Raji (cell line): ENCODE measurements around the gene ZNF333.
A peak's percentile ranks its signal among the peaks of the same experiment; 100 is the strongest.

ENCODE experiments used
- POLR2A ChIP-seq: IDR thresholded peaks from 2 replicates; pipeline ENCODE4 v1.6.1; 2011; ENCODE audit warnings: low read depth, low read length, control low read depth; ENCODE audit not compliant: insufficient read depth

The ZNF333 gene

DNA sequence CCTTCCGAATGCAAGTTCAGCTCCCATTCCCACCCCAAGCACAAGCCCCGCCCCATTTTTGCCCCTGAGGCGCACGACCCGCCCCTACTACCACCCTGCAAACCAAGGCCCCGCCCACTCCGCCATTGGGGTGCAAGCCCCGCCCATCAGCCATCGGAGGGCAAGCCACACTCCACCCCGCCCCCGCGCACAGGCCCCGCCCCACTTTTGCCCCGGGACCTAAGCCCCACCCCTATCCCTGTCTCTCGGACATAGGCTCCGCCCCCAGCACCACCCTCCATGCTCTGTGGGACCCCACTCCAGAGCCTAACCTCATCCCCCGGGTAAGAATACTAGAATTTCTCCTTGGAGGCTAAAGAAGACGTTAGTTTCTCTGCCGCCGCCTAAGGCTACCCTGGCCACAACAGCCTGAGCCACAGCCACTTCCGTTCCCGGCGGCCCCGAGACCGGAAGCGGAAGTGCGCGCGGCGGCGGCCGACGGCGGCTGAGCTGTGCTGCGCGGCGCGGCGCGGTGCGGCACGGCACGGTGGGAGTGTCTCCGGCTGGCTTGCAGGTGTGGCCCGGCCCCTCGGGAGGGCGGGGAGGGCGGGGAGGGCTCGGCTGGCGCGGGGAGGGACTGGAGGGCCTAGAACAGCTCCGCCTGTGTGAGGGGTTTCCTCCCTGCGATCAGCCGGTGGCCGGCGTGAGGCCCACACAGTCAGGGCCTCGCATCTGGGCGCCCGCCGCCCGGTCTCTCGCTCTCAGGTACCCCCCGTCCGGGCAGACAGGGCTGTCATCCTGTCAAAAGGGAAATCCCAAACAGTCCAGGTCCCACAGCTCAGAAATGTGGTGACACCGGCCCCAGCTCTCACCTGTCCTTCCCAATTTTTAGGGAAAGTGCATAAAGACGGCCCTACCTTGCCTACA, at the start of gene ZNF333:
Gene ZNF333, plus strand, starts transcription at position 451 of the 906 bp plus-strand sequence. CDS start 3,444 bp downstream, outside the sequence.
- peak; percentile 80 for TF ChIP-seq POLR2A

- TF ChIP-seq POLR2A: no peak
Observed at GRCh38 chr19:14648506-14648905, 41.3 kb upstream of the ZNF333 start.

- TF ChIP-seq POLR2A: no peak
Observed at GRCh38 chr19:14649020-14649419, 40.8 kb upstream of the ZNF333 start.

DNA sequence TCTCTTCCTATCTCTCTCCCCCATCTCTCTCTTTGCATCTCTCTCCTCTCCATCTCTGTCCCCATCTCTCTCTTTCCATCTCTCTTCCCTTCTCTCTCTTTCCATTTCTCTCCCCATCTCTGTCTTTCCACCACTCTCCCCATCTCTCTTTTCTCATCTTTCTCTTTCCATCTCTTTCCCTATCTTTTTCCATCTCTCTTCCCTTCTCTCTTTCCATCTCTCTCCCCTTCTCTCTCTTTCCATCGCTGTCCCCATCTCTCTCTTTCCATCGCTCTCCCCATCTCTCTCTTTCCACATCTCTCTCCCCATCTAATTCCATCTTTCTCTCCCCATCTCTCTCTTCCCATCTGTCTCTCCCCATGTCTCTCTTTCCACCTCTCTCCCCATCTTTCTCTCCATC, 39.7 kb upstream of the ZNF333 start:
- no peak for TF ChIP-seq POLR2A

DNA sequence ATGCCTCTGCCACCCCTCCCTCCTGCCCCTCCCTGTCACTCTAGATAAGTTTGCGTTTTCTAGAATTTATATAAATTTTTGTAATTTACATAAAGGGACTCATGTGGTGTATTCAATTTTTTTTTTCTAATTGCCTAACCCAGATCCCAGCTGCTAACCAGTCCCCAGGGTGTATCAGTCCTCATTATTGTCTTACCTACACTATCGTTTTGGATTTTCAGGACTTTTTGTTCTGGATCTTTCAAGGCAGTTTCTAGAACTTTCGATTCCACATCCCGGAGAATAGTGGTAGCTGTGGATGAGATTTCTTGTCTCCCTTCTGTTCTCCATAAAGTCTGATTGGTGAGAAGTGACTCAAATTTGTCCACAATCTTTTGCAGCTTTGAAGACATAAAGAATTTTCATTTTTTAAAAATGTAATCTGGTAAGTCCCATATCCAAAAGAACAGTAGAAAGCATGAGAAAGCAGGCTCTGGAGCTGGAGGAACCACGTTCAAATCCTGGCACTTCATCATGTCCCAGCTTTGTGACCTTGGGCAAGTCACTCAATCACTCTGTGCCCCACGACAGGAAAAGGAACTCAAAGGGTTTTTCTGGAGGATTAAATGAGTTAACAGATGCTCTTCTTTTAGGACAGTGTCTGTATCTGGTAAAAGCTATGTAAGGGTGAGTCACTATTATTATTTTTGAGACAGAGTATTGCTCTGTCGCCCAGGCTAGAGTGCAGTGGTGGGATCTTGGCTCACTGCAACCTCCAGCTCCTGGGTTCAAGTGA, 34.9 kb upstream of the ZNF333 start:
- TF ChIP-seq POLR2A: no peak

DNA sequence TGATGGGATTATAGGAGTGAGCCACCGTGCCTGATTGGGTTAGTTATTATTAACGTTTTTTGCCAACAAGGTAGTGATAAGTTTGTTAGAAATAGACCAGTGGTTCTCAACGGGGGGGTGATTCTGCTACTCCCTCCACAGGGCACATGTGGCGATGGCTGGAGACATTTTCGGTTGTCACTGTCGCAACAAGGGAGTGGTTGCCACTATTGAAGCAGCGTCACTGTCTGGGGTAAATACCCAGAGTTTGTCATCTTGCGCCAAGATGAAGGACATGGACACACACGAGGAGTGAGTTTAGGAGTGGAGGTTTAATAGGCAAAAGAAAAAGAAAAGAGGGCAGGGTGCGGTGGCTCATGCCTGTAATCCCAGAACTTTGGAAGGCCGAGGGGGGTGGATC, 34.1 kb upstream of the ZNF333 start:
- TF ChIP-seq POLR2A: no peak

DNA sequence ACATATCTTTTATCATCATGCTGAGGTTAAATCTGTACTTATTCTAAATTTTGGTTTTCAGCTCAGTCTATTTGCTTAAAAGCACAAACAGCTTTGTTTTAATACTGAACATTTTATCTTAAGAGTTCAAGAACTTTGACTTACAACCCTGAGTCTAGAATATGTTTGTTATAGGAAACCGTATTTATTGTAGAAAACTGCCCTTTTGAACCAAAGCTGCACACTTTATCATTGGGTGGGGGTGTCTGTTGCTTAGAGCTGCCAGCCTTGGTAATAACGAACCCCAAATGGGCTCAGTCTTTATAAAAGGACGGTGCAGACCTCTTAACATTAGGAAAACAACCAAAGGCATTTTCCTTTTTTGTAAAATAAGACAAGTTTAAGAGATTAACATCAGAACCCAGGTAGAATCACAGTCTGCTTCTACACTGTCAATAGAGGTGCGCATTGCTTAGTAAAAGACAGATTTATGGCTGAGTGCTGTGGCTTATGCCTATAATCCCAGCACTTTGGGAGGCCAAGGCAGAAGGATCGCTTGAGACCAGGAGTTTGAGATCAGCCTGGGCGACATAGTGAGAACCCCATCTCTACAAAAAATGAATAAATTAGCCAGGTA, 29.9 kb upstream of the ZNF333 start:
- no peak for TF ChIP-seq POLR2A

- no peak for TF ChIP-seq POLR2A
Observed at GRCh38 chr19:14661372-14661924, 28.4 kb upstream of the ZNF333 start.

DNA sequence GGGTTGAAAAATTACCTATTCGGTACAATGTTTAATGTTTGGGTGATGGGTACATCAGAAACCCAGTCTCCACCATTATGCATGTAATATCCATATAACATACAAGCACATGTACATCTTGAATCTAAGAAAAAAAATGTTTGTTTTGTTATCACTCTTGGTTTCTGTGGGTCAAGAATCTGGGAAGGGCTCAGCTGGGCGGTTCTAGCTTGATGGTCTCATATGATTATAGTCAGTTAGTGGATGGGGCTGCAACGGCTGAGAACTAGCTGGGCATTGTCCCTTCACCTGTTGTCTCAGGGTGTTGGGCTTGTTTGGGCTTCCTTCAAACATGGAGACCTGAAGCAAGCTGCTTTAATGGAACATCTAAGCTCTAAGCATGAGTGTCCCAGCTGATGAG, 19.9 kb upstream of the ZNF333 start:
- TF ChIP-seq POLR2A: no peak

GRCh38 chr19:14670408-14670807, 19.4 kb upstream of the ZNF333 start:
- no peak for TF ChIP-seq POLR2A

DNA sequence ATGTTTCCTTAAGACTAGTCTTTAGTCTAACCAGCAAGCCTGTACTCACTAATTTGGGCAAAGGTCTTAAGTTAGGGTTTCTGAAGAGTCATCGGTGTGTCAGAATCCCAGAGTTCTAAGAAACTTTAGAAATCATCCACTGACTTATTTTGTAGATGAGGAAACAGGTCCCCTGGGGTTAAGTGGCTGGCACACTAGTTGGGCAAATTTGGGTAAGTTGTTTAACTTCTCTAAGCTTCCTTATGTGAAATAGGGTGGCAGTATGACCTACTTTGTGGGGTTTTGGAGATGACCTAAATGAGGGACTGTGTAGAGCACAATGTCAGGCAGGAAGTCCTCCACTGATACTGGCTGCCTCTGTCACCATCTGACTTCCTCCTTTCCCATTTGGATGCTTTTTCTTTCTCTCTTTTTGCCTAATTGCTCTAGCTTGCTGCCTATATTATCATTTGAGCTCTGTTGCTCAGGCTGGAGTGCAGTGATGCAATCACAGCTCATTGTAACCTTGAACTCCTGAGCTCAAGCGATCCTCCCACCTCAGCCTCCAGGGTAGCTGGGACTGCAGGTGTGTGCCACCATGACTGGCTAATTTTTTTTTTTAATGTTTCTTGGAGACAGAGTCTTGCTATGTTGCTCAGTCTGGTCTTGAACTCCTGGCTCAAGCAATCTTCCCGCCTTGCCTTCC, 17.5 kb upstream of the ZNF333 start:
- no peak for TF ChIP-seq POLR2A

DNA sequence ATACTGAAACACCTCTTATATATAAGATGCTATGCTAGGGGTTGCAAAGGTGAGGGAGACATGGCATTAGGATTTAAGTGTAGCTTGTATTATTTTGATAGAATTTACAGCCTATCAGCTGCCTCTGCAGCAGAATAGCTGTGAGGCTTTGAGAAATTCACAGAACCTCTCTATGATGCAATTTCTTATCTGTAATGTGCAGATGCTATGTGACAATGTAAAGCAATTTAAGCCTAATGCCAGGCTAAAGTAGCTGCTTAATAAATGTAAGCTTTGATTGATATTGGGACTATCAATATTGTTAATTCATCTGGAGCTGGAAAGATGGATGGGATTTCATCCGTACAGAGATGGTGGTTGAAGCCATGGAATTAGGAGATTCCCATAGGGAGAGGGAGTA, 16.8 kb upstream of the ZNF333 start:
- TF ChIP-seq POLR2A: no peak

DNA sequence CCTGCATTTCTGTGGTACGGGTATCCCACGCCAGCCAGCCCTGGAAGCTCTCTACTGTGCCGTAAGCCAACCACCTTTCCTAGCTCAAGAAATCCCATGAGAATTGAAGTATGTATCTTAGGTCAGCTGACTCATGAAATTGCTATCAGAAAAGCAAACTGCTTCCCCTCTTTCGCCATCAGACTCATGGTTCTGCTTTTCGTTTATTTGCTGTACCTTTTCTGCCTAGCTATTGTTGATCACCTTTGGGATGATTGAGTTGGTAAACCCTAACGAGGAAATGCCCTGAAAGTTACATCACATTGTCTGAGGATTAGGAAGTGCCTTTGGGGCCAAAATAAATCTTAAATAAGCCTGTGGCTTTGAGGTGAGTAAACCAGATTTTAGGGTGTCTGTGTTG, 15.1 kb upstream of the ZNF333 start, which contains the start of gene ADGRE3:
Gene ADGRE3, minus strand, starts transcription at position 81 of the 400 bp plus-strand sequence. Its CDS starts 74 bp downstream, at position 7.
- no peak for TF ChIP-seq POLR2A

DNA sequence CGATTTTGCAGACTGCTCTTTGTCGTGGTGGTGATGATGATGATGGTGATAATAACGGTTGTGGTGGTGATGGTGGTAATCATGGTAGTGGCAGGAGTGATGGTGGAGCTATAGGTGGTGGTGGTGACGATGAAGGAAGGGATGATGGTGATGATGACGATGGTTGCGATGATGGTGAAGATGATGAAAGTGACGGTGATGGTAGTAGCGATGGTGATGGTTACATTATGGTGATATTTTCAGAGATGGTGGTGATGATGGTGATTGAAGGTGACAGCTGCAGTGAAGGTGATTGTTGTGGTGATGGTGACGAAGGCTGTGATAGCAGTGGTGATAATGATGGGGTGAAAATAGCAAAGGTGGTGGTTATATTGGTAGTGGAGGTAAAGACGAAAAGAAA, 13.1 kb upstream of the ZNF333 start:
- no peak for TF ChIP-seq POLR2A

DNA sequence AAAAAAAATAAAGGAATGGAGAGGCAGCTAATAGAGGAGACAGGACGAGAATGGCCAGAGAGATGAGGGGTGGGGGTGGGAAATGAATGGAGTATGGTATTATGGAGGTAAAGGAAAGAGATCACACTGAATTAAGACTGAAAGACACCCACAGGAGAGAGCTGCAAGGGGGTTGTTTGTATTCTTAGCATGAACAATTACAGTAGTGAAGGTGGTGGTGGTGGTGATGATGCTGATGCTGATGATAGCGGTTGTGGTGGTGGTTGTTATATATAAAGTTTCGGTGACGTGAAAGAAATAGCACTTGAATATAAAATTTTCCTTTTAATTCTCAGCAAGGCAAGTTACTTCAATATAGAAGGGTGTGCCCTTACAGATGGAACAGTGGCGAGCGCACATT, 12.4 kb upstream of the ZNF333 start:
- TF ChIP-seq POLR2A: no peak

DNA sequence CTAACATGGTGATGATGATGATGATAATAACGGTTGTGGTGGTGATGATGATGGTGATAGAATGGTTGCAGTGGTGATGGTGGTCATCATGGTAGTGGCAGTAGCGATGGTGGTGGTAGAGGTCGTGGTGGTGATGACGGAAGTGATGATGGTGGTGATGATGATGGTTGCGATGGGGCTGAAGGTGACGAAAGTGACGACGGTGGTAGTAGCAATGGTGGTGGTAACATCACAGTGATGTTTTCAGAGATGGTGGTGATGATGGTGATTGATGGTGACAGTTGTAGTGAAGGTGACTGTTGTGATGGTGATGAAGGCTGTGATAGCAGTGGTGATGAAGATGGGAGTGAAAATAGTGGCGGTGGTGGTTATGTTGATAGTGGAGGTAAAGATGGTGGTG, 11.6 kb upstream of the ZNF333 start:
- no peak for TF ChIP-seq POLR2A
